Measurements from ENCODE around the gene MRPS16. TPM values are rescaled to one million over a fixed set of nuclear protein-coding genes. Genes with fewer than 3 reads are reported as not detected.

The MRPS16 gene
- total RNA-seq, 1 donor from 2014 or later = 65.2 TPM

DNA sequence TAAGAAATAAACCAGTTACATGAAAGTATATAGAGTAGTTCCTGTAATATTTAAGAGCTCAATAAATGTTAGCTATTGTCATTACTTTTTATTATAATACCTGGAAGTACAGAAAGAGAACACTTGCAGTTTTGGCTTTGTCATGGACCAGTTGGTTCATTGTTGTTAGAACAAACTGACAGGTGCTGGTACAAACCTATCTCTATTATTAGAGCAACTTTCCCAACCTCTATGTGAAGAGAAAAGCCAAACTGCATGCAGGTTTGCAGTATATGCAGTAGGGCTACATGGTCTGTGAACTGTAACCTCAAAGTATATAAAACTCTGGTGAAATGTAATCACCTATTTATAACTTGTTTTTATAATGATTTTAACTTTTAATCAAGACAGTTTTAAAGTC, 25.8 kb downstream of the MRPS16 start:
- H3K27ac Mint-ChIP-seq = no peak overlapping the region
- H3K27me3 Mint-ChIP-seq (ENCODE audit: low read depth) = no peaks in the 10 kb centered on the region
- peaks cover 18% of the 10 kb centered on the region for H3K36me3 Mint-ChIP-seq
- TF ChIP-seq, protein P1, sequence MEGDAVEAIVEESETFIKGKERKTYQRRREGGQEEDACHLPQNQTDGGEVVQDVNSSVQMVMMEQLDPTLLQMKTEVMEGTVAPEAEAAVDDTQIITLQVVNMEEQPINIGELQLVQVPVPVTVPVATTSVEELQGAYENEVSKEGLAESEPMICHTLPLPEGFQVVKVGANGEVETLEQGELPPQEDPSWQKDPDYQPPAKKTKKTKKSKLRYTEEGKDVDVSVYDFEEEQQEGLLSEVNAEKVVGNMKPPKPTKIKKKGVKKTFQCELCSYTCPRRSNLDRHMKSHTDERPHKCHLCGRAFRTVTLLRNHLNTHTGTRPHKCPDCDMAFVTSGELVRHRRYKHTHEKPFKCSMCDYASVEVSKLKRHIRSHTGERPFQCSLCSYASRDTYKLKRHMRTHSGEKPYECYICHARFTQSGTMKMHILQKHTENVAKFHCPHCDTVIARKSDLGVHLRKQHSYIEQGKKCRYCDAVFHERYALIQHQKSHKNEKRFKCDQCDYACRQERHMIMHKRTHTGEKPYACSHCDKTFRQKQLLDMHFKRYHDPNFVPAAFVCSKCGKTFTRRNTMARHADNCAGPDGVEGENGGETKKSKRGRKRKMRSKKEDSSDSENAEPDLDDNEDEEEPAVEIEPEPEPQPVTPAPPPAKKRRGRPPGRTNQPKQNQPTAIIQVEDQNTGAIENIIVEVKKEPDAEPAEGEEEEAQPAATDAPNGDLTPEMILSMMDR (IDR thresholded peaks at IDR 0.05; ENCODE audit: unreplicated experiment) = no peak
- no peak for DNase-seq (ENCODE audit: low spot score in 2 of 2, unreplicated experiment in 2 of 2)
- no peak overlapping the region for H3K4me3 Mint-ChIP-seq
- H3K4me1 Mint-ChIP-seq = no peaks in the 10 kb centered on the region
- no peaks in the 10 kb centered on the region for H3K9me3 Mint-ChIP-seq

DNA sequence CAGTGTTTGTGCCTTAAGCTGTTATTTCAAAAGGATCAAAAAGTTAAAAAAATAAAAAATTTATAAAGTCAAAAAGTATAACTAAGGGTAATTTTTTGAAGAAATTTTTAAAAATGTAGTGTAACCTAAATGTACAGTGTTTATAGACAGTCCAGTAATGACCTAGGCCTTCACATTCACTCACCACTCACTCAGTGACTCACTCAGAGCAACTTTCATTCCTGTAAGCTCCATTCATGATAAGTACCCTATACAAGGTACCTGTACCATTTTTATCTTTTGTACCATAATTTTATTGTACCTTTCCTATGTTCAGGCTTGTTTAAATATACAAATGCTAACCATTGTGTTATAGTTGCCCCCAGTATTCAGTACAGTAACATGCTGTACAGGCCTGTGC, 26.9 kb downstream of the MRPS16 start:
- no peak for DNase-seq (ENCODE audit: low spot score in 2 of 2, unreplicated experiment in 2 of 2)
- Mint-ChIP-seq H3K9me3 (no peaks in the 10 kb centered on the region), H3K4me3 (no peak overlapping the region), H3K27ac (no peak overlapping the region), H3K27me3 (ENCODE audit: low read depth) (no peaks in the 10 kb centered on the region), H3K36me3 (peaks cover 16% of the 10 kb centered on the region), H3K4me1 (peaks cover 3% of the 10 kb centered on the region)
- TF ChIP-seq, protein P1 (IDR thresholded peaks at IDR 0.05; ENCODE audit: unreplicated experiment) = no peak

DNA sequence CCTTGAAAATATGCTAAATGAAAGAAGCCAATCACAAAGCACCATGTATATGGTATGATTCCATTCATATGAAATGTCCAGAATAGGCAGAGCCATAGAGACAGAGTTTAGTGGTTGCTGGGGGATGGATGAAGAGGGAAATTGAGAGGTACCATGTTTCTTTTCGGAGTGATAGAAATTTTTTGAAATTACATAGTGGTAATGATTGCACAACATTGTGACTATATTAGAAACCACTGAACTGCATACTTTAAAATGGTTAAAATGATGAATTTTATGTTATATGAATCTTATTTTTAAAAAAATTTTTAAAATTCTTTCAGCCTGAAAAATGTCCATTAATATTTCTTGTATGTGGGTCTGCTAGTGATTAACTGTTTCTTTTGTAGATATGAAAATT, 31.5 kb downstream of the MRPS16 start:
- H3K4me3 Mint-ChIP-seq = no peak overlapping the region
- TF ChIP-seq, protein P1 (IDR thresholded peaks at IDR 0.05; ENCODE audit: unreplicated experiment) = no peak
- H3K36me3 Mint-ChIP-seq = peaks cover 44% of the 10 kb centered on the region
- no peaks in the 10 kb centered on the region for H3K27me3 Mint-ChIP-seq (ENCODE audit: low read depth)
- DNase-seq (ENCODE audit: low spot score in 2 of 2, unreplicated experiment in 2 of 2) = no peak
- H3K9me3 Mint-ChIP-seq = peaks cover 3% of the 10 kb centered on the region
- peaks cover 3% of the 10 kb centered on the region for H3K4me1 Mint-ChIP-seq
- no peak overlapping the region for H3K27ac Mint-ChIP-seq

DNA sequence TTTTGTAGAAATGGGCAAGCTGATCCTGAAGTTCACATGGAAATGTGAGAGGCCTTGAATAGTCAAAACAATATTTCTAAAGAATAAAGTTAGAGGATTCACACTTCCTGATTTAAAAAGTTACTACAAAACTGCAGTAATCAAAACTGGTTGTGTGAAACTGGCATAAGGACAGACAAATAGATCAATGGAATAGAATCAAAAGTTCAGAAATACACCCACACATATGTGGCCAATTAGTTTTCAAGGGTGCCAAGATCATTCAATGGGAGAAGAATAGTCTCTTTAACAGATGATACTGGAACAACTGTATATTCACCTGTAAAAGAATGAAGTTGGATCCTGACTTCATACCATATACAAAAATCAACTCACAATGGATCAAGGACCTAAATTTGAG, 33.1 kb downstream of the MRPS16 start:
- no peaks in the 10 kb centered on the region for H3K27me3 Mint-ChIP-seq (ENCODE audit: low read depth)
- TF ChIP-seq, protein P1 (IDR thresholded peaks at IDR 0.05; ENCODE audit: unreplicated experiment) = no peak
- peaks cover 3% of the 10 kb centered on the region for H3K4me1 Mint-ChIP-seq
- H3K36me3 Mint-ChIP-seq = peaks cover 51% of the 10 kb centered on the region
- H3K27ac Mint-ChIP-seq = no peak overlapping the region
- no peak for DNase-seq (ENCODE audit: low spot score in 2 of 2, unreplicated experiment in 2 of 2)
- H3K9me3 Mint-ChIP-seq = peaks cover 3% of the 10 kb centered on the region
- no peak overlapping the region for H3K4me3 Mint-ChIP-seq

DNA sequence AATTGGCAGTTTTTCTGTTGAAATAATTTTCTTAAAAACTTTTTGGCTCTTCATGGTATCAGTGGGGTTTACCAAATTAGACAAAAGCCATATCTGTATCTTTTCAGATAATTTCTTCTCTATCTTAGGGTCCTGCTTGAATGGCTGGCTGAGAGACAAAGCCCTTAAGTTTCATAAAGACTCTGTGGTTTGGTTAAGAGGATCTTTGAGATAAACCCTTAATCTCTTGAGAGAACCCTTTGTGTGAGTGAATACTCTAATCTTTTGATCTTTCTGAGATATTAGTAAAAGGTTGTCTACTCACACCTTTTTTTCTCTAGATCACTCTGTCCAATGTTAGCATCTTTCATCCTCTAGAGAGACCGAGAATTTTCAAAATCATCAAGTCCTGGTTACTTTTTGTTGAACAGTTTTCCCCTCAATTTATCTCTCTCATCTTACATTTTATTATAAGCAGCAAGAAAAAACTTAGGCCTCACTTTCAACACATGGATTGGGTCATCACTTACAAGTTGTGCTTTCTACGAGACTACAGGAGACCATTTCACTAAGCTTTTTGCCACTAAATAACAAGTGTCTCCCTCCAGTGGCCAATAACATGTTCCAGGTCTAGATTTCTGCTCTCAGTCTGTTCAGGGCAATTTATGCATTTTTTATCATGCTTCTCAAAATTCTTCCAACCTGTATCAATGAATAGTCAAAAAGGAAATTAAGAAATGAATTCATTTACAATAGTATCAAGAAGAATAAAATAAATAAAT, 33.8 kb downstream of the MRPS16 start:
- TF ChIP-seq, protein P1 (IDR thresholded peaks at IDR 0.05; ENCODE audit: unreplicated experiment) = no peak
- no peak overlapping the region for H3K27ac Mint-ChIP-seq
- H3K9me3 Mint-ChIP-seq = peaks cover 3% of the 10 kb centered on the region
- no peak overlapping the region for H3K4me3 Mint-ChIP-seq
- peaks cover 53% of the 10 kb centered on the region for H3K36me3 Mint-ChIP-seq
- H3K27me3 Mint-ChIP-seq (ENCODE audit: low read depth) = no peaks in the 10 kb centered on the region
- H3K4me1 Mint-ChIP-seq = peaks cover 3% of the 10 kb centered on the region
- no peak for DNase-seq (ENCODE audit: low spot score in 2 of 2, unreplicated experiment in 2 of 2)
